SJSA1 (cell line): ENCODE measurements around the gene NOX3. TPM values are rescaled to one million over a fixed set of nuclear protein-coding genes. Genes with fewer than 3 reads are reported as not detected.

ENCODE experiments used
- DNase-seq, 2 experiments: peaks; one replicate each; pipeline ENCODE4 v3.0.0-alpha.2; 2015 to 2020; ENCODE audit warnings: low spot score in 2 of 2, low read depth in 1 of 2
- H3K27ac ChIP-seq: fragments of 250-450 bp; sonication (Bioruptor Pico); 2 replicates; pipeline ENCODE4 v1.5.1; 2020; ENCODE audit warnings: mild to moderate bottlenecking, moderate library complexity
- H3K27me3 ChIP-seq: fragments of 250-450 bp; sonication (Bioruptor Pico); replicated peaks from 2 replicates; pipeline ENCODE4 v1.5.1; 2020; ENCODE audit warnings: mild to moderate bottlenecking, moderate library complexity
- H3K36me3 ChIP-seq: fragments of 250-450 bp; sonication (Bioruptor Pico); 2 replicates; pipeline ENCODE4 v1.5.1; 2020; ENCODE audit warnings: mild to moderate bottlenecking
- H3K4me1 ChIP-seq: fragments of 250-450 bp; sonication (Bioruptor Pico); replicated peaks from 2 replicates; pipeline ENCODE4 v1.6.1; 2021; ENCODE audit warnings: mild to moderate bottlenecking
- H3K4me3 ChIP-seq: fragments of 250-450 bp; sonication (Bioruptor Pico); 2 replicates; pipeline ENCODE4 v1.5.1; 2020; ENCODE audit warnings: mild to moderate bottlenecking
- H3K9me3 ChIP-seq: fragments of 250-450 bp; sonication (Bioruptor Pico); replicated peaks from 2 replicates; pipeline ENCODE4 v1.5.1; 2020; ENCODE audit warnings: mild to moderate bottlenecking
- total RNA-seq: library from RNA; depleted of rRNA; stranded (reverse); fragments of >200 nt; shearing (Covaris generic); gene quantifications from 2 replicates; pipeline ENCODE4 v1.2.3, GENCODE V29; 2014

The NOX3 gene
- total RNA-seq, 1 experiment from 2014 or later: not detected

DNA sequence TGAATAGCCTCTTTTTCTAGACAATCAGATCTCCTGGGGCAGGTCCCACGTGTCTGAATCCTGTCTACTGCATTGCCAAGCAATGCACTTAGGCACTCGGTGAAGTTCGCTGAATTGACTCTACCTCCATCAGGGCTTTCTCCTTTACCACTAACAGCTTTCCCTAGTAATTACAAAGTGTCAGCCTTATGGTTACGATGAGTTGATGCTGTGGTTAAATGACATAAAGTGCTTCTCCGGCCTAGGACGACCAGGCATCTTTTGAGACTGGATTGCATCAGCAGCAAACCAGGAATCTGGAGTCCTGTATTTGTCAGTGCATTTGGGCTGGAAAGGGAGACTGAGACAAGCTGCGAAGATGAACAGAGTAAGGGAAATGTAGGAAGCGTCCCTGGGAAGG, 21.5 kb downstream of the NOX3 start:
- Histone ChIP-seq H3K36me3 (no peaks in the 10 kb centered on the region), H3K27ac (no peak overlapping the region)

DNA sequence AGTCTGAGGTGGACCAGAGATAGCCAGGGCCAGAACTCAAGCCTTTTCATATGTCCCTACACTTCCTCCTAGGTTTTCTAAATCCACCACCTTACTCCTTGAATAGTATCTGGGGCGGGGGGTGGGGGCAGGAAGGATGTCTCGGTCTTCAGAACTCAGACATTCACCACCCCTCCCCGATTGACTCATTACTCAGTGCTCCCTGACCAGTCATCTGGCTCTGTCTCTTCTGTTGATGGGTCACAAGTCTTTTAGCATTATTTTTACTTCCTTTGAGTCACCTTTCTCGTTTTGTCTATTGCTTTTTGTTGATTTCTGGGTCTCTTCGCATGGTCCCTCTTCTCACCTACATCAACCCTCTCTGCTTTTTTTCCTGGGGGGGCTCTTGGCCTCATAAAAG, 23.3 kb downstream of the NOX3 start:
- H3K9me3 ChIP-seq: no peaks in the 10 kb centered on the region
- H3K36me3 ChIP-seq: no peaks in the 10 kb centered on the region
- no peak overlapping the region for H3K4me3 ChIP-seq
- H3K27me3 ChIP-seq: no peaks in the 10 kb centered on the region
- H3K27ac ChIP-seq: no peak overlapping the region
- H3K4me1 ChIP-seq: 0 out of 2 replicates have a peak, but pooled peaks cover 3% of the 10 kb centered on the region
- no peak for DNase-seq

More for the DNA sequence above, 21.5 kb downstream of the NOX3 start:
- no peaks in the 10 kb centered on the region for H3K27me3 ChIP-seq
- no peak for DNase-seq
- H3K4me3 ChIP-seq: no peak overlapping the region
- no peaks in the 10 kb centered on the region for H3K9me3 ChIP-seq
- H3K4me1 ChIP-seq: 0 out of 2 replicates have a peak, but pooled peaks cover 3% of the 10 kb centered on the region

DNA sequence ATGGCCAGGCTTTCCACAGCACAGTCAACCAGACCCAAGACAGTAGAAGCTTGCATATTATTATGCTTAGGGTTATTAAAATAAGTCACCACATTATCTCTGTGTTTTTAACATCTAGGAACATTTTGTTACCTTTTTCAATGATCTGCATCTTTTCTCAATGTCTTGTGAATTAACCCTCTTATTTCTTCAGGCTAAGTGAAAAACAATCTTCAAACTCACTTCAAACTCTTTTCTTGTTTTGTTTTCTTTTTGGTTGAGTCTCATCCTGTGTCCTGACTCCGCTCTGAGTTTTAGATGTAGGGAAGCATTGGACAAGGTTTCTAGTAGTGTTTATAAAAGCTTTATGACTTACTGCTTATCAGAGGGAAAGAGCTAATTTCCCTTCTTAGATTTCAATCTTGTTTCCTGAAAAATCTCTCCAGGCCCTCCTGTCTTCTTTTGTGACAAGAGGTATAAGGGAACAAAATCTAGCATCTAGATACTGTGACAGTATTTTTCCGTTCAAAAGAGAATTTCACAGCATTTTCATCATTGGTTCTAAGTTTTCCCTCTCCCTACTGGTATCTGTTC, 26.2 kb downstream of the NOX3 start:
- no peaks in the 10 kb centered on the region for H3K9me3 ChIP-seq
- no peaks in the 10 kb centered on the region for H3K27me3 ChIP-seq
- no peaks in the 10 kb centered on the region for H3K36me3 ChIP-seq
- H3K4me1 ChIP-seq: 0 out of 2 replicates have a peak, but pooled peaks cover 3% of the 10 kb centered on the region
- H3K4me3 ChIP-seq: no peak overlapping the region
- no peak overlapping the region for H3K27ac ChIP-seq
- DNase-seq: no peak

DNA sequence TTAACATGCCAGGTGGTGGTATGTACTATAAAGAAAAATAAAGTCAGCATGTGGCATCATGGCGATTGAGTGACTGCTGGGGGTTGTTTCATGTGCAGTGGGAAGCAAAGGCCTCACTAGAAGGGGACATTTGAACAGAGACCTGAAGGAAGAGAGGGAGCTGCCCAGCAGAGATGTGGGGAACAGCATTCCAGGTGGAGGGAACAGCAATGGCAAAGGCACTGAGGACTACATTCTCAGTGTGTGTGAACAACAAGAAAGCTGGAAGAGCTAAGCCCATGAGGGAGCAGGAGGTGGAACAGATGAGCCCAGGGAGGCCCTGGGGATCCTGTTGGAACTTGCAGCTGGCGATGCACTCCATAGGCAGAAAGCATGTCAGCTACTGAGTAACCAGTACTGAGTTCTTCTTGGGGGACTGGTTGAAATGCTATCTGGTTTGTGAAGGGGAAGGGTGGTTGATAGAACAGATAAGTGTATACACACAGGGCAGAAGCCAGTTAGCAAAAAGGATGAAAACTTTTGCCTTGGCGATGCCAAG, 29.2 kb downstream of the NOX3 start:
- no peaks in the 10 kb centered on the region for H3K9me3 ChIP-seq
- no peak overlapping the region for H3K27ac ChIP-seq
- H3K4me1 ChIP-seq: no peaks in the 10 kb centered on the region
- H3K27me3 ChIP-seq: no peaks in the 10 kb centered on the region
- no peak overlapping the region for H3K4me3 ChIP-seq
- H3K36me3 ChIP-seq: no peaks in the 10 kb centered on the region
- no peak for DNase-seq

DNA sequence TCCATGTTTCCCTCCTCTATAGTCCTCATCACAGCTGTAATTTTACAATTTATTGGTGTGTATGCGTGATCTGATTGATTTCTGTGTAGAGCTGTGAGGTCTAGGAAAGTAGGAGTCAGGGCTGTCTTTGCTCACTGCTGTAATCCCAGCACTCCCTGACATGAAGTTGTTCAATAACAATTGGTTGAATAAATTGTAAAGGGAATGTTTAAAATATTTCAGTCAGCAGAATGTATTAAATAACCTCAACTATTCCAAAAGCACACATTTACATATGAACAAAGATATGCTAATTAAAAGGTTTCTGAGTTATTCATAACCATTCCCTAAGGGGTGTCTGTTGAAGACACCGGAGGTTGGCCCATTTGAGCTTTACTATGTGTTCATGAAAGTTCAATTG, 31.5 kb downstream of the NOX3 start:
- Histone ChIP-seq H3K4me1 (peaks cover 3% of the 10 kb centered on the region), H3K4me3 (no peak overlapping the region), H3K36me3 (no peaks in the 10 kb centered on the region), H3K9me3 (no peaks in the 10 kb centered on the region), H3K27me3 (no peaks in the 10 kb centered on the region), H3K27ac (no peak overlapping the region)
- no peak for DNase-seq

DNA sequence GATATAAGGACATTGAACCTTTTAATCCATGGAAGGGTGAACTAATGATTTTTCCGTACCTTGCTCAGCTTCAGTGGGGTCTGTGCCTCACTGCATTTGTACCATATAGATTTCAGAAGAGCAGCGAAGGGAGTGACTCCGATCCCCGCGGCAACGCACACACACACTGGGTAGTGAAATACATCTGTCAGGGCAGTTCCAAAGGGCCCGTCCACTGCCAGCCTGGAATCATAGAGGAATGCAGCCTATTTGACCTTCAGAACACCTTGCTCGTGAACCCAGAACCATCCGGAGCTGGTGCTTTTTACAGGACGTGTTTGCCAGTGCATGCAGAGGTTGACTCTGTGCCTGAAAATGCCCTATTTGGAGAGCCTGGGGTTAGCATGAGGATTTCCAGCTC, 33.0 kb downstream of the NOX3 start:
- Histone ChIP-seq H3K4me3 (no peak overlapping the region), H3K9me3 (no peaks in the 10 kb centered on the region), H3K36me3 (no peaks in the 10 kb centered on the region), H3K4me1 (peaks cover 17% of the 10 kb centered on the region), H3K27me3 (no peaks in the 10 kb centered on the region), H3K27ac (no peak overlapping the region)
- no peak for DNase-seq

DNA sequence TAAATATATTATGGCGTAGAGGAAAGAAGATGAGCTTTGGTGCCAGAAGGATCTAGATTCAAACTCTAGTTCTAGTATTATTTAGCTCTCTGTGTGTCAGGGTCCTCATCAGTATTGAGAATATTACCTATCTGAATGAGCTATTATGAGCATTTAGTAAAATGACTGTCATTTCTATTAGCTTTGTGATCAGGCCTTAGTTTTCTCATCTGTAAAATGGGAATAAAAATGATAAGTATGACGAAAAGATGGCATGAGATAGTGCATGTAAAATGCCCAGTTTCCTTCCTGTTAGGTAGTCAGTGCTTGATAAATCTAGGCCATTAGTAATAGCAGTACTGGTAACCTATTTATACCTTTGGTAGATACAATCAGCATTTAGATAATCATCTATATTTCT, 35.1 kb downstream of the NOX3 start:
- DNase-seq: no peak
- no peaks in the 10 kb centered on the region for H3K27me3 ChIP-seq

DNA sequence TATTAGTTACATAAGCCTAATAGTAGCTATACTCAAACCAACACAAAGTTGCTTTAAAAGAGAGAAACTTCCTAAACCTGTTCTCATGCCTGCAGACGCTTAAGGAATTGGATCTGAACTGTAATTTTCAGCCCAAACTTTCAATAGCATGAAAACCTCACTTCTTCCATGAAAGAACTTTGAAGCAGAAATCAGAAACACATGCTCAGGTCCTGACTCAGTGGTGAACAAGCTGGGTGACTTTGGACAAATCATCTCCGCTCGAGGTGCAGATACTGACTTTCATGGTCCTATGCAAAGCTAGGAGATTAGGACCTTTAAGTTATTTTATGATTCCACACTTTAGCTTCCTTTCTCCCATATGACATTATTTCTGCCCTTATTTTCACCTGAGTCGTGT, 36.5 kb downstream of the NOX3 start:
- no peaks in the 10 kb centered on the region for H3K36me3 ChIP-seq
- peaks cover 20% of the 10 kb centered on the region for H3K4me1 ChIP-seq
- H3K9me3 ChIP-seq: no peaks in the 10 kb centered on the region
- DNase-seq: peak in 1 of 2 experiments; percentile 4
- H3K27me3 ChIP-seq: no peaks in the 10 kb centered on the region
- no peak overlapping the region for H3K4me3 ChIP-seq
- H3K27ac ChIP-seq: peak overlapping the region; percentile 73

More for the DNA sequence above, 35.1 kb downstream of the NOX3 start:
- peaks cover 20% of the 10 kb centered on the region for H3K4me1 ChIP-seq
- H3K27ac ChIP-seq: no peak overlapping the region
- H3K4me3 ChIP-seq: no peak overlapping the region
- H3K9me3 ChIP-seq: no peaks in the 10 kb centered on the region
- H3K36me3 ChIP-seq: no peaks in the 10 kb centered on the region

DNA sequence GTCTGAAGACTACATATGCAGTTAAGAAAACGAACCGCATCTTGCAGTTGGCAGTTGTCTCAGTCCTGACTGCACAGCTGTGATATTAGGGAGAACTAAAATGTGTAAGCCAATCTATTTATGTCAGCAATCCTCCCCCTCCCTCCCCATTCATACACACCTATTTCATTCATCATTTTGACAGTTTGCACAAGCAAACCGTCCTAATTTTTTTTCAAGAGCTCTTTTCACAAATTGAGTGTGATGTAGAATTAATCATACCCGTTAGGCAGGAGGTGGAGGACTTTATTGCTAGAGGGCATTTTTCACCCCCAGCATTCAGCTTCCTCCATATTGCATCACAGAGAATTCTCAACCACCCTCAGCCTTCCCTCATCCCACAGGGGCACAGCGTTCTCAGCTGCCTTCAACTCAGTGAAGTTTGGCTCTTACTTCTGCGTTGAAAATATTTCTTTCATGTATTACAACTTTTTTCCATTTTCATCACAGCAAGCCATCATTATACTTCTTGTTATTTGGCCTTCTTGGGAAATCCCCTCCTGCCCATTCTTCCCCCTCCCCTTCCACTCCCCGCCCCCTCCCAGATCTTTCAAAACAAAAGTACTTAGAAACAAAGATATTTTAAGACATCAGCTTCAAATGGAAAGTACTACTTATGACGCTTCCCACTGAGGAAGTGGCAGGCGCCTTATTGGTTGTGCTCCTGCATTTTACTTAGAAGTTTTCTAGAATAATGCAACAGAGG, 37.5 kb downstream of the NOX3 start:
- Histone ChIP-seq H3K4me1 (peaks cover 20% of the 10 kb centered on the region), H3K9me3 (no peaks in the 10 kb centered on the region), H3K27me3 (no peaks in the 10 kb centered on the region), H3K27ac (peak overlapping the region; percentile 73), H3K4me3 (0 out of 2 replicates have a peak overlapping the region, but pooled peaks have one; percentile 6), H3K36me3 (no peaks in the 10 kb centered on the region)
- DNase-seq: peak; percentile 60 to 68

DNA sequence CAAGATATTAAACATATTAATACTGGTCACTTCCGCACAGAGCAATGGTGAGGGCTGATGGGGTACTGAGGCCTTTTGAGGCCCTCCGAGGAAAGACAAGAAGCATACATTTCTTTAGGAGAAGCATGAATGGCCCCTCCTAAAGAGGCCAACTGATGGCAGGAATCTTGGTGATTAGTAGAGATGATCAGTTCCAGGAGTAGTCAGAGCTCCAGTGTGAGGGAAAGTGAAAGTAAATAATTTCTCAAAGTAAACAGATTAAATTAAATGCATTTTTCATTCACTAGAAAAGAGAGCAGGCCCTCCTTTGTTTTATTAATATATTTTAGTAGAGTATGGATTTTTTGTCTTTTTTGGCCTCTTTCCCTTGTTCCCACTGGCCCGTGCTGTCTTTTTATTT, 38.2 kb downstream of the NOX3 start:
- DNase-seq: no peak
- Histone ChIP-seq H3K36me3 (no peaks in the 10 kb centered on the region), H3K27me3 (no peaks in the 10 kb centered on the region), H3K27ac (peak overlapping the region; percentile 73), H3K4me1 (peaks cover 20% of the 10 kb centered on the region), H3K4me3 (no peak overlapping the region), H3K9me3 (no peaks in the 10 kb centered on the region)

DNA sequence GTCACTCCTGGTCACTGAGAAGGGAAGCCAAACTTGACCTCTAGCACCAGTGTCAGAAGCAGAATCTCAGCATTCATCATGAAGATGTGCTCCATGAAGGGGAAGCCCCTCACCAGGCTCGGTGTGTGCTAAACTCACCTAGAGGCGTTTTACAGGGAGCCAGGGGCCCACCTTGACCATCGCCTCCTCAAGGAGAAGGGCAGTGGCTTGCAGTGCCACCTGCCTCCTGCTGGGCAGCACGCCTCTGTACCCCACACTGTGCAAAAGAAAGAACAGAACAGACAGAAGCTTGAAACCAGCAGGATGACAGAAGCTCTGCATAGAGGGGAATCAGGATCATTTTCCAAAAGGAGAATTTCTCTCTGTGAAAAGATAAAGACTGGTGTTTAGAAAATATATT, 39.7 kb downstream of the NOX3 start:
- H3K4me1 ChIP-seq: peaks cover 20% of the 10 kb centered on the region
- H3K9me3 ChIP-seq: no peaks in the 10 kb centered on the region
- DNase-seq: no peak

DNA sequence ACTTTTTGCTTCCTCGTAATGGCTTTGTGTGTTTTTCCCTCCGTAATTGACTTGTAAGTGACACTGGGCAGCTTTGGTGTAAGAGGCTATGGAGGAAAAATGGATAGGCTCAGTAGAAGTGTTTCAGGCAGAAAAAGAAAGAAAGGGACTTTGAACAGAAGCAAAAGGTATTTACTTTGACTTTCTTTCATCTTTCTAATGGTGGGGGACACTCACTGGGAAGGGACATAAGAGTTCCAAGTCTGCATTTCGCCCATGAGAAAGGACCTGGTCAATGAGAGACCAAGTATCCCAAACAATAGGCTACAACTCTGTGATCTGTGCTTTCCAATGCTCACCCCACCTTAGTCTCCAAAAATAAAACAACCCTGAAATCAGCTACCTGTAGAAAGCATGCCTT, 41.6 kb downstream of the NOX3 start:
- no peak for DNase-seq
- no peak overlapping the region for H3K27ac ChIP-seq
- H3K4me1 ChIP-seq: peaks cover 15% of the 10 kb centered on the region
- no peaks in the 10 kb centered on the region for H3K9me3 ChIP-seq
- no peak overlapping the region for H3K4me3 ChIP-seq
- no peaks in the 10 kb centered on the region for H3K27me3 ChIP-seq
- H3K36me3 ChIP-seq: no peaks in the 10 kb centered on the region

More for the DNA sequence above, 39.7 kb downstream of the NOX3 start:
- Histone ChIP-seq H3K36me3 (no peaks in the 10 kb centered on the region), H3K27me3 (no peaks in the 10 kb centered on the region), H3K27ac (no peak overlapping the region), H3K4me3 (no peak overlapping the region)

DNA sequence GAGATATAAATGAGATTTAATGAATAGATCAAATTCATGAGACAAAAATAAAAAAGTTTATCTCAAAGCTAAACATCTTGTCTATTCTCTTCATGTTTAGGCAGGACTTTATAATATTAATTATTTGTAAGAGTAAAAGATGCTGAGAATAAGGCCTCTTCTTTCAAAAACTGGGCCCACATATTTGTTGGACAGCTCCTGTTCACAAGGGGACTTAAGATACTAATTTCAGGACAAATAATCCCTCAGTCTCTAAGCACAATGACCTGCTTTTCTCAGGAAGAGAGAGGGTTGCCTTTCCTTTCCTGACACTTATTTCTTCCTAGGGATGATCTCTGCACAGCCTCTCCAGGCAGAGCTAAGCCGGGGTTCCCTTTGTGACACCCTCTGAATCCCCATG, 43.3 kb downstream of the NOX3 start:
- Histone ChIP-seq H3K9me3 (no peaks in the 10 kb centered on the region), H3K27ac (no peak overlapping the region), H3K27me3 (no peaks in the 10 kb centered on the region), H3K4me3 (no peak overlapping the region), H3K4me1 (peaks cover under 1% of the 10 kb centered on the region; the same call in 1 of the 2 replicates), H3K36me3 (no peaks in the 10 kb centered on the region)
- no peak for DNase-seq
